Stimulated activated CD8-positive, alpha-beta memory T cell treated with anti-CD3 and anti-CD28 coated beads, Interleukin-12 subunit alpha, Interleukin-12 subunit beta, amount 100 ng/mL, for 24 hours (primary cell): ENCODE results near the gene CAMTA1.

Experiments used
- DNase-seq: peaks from one replicate; pipeline ENCODE4 v3.0.0-alpha.2; 2020; ENCODE audit errors: extremely low read depth

CAMTA1 gene

GRCh38 chr1:7386226-7387052, 601.2 kb downstream of the CAMTA1 start:
- no peak for DNase-seq

- DNase-seq, result no peak
Observed at GRCh38 chr1:7387053-7387927, 602.0 kb downstream of the CAMTA1 start.

- DNase-seq, result no peak
Observed at GRCh38 chr1:7388141-7388487, 602.9 kb downstream of the CAMTA1 start.

GRCh38 chr1:7388488-7389185, 603.4 kb downstream of the CAMTA1 start:
- DNase-seq, result no peak

GRCh38 chr1:7389201-7389905, 604.1 kb downstream of the CAMTA1 start:
- DNase-seq, result no peak

- DNase-seq, result no peak
Observed at GRCh38 chr1:7389906-7390603, 604.8 kb downstream of the CAMTA1 start.

- DNase-seq, result no peak
Observed at GRCh38 chr1:7390604-7391000, 605.3 kb downstream of the CAMTA1 start.

GRCh38 chr1:7393136-7393535, 607.9 kb downstream of the CAMTA1 start:
- no peak for DNase-seq

GRCh38 chr1:7395251-7395650, 610.0 kb downstream of the CAMTA1 start:
- DNase-seq, result no peak

GRCh38 chr1:7398982-7399381, 613.7 kb downstream of the CAMTA1 start:
- no peak for DNase-seq

- DNase-seq, result no peak
Observed at GRCh38 chr1:7399514-7400125, 614.4 kb downstream of the CAMTA1 start.

- no peak for DNase-seq
Observed at GRCh38 chr1:7400566-7400965, 615.3 kb downstream of the CAMTA1 start.

- DNase-seq, result no peak
Observed at GRCh38 chr1:7401814-7402547, 616.7 kb downstream of the CAMTA1 start.

- no peak for DNase-seq
Observed at GRCh38 chr1:7402548-7402850, 617.2 kb downstream of the CAMTA1 start.

- no peak for DNase-seq
Observed at GRCh38 chr1:7403265-7404045, 618.2 kb downstream of the CAMTA1 start.

GRCh38 chr1:7404046-7404742, 618.9 kb downstream of the CAMTA1 start:
- no peak for DNase-seq

- no peak for DNase-seq
Observed at GRCh38 chr1:7405844-7406500, 620.7 kb downstream of the CAMTA1 start.
